Cardiac ventricle fibroblast (primary cell): ENCODE data around the gene NAGPA. TPM values are rescaled to one million over a fixed set of nuclear protein-coding genes. Genes with fewer than 3 reads are reported as not detected.

ENCODE experiments used
- total RNA-seq: library from RNA; depleted of rRNA; stranded (reverse); fragments of >200 nt; gene quantifications from 2 replicates; pipeline ENCODE4 v1.2.3, GENCODE V29; 2015

Gene NAGPA
- total RNA-seq: 27.2 and 37.6 TPM in 2 replicates

GRCh38 chr16:5033256-5034166, at the start of gene NAGPA:
NAGPA (minus strand) TSS chr16:5033935; CDS start chr16:5033914, 21 bp downstream.

GRCh38 chr16:5071681-5072333, 38.1 kb upstream of the NAGPA start, which contains the start of gene ALG1:
ALG1 (plus strand) TSS chr16:5071843; CDS start chr16:5071850, 7 bp downstream.

GRCh38 chr16:5065813-5066212, 32.1 kb upstream of the NAGPA start, which contains the start of gene C16orf89:
C16orf89 (minus strand) TSS chr16:5065956; CDS start chr16:5065908, 48 bp downstream.

Other genes with a start within 250 kb of the NAGPA start
- gene SEPTIN12, start 245.6 kb downstream of the NAGPA start, total RNA-seq: not detected in 2 replicates
- gene SMIM22, start 238.6 kb downstream of the NAGPA start, total RNA-seq: not detected in 2 replicates
- 5.1 and 9.5 TPM in 2 replicates for gene ROGDI, start 231.3 kb downstream of the NAGPA start, total RNA-seq
- 30.7 and 39.1 TPM in 2 replicates for gene GLYR1, start 186.6 kb downstream of the NAGPA start, total RNA-seq
- gene UBN1, start 186.5 kb downstream of the NAGPA start, total RNA-seq: 22.4 and 23.5 TPM in 2 replicates
- 132 and 145 TPM in 2 replicates for gene PPL, start 96.8 kb downstream of the NAGPA start, total RNA-seq
- gene SEC14L5, start 75.6 kb downstream of the NAGPA start, total RNA-seq: 0.94 and 1.4 TPM in 2 replicates
- 1.4 and 2.3 TPM in 2 replicates for gene C16orf89, start 32.0 kb upstream of the NAGPA start, total RNA-seq
- gene ALG1, start 37.9 kb upstream of the NAGPA start, total RNA-seq: 39.8 and 41.9 TPM in 2 replicates
- gene EEF2KMT, start 63.9 kb upstream of the NAGPA start, total RNA-seq: 5.1 and 5.6 TPM in 2 replicates